Ovary (tissue), 9 donors: ENCODE results near the gene TBC1D2. TPM values are rescaled to one million over a fixed set of nuclear protein-coding genes. Genes with fewer than 3 reads are reported as not detected.

Source experiments
- DNase-seq, 5 donors: peaks; one replicate each; pipeline ENCODE4 v3.0.0-alpha.2; 2019 to 2020
- H3K27ac ChIP-seq, 2 donors: fragments of 200-600 bp; one replicate each; pipeline versions ENCODE4 v1.5.1 to v1.8.0; 2019 to 2022
- H3K27me3 ChIP-seq: fragments of 200-600 bp; one replicate; pipeline ENCODE4 v1.8.0; 2022
- H3K36me3 ChIP-seq: fragments of 200-600 bp; sonication (generic); one replicate; pipeline ENCODE4 v1.5.1; 2019
- H3K4me1 ChIP-seq: one replicate; pipeline ENCODE4 v1.8.1; 2013; ENCODE audit warnings: mild to moderate bottlenecking, moderate library complexity; ENCODE audit not compliant: insufficient read depth
- H3K4me3 ChIP-seq: fragments of 200-600 bp; sonication (generic); one replicate; pipeline ENCODE4 v1.5.1; 2017
- H3K9me3 ChIP-seq, 2 donors: fragments of 200-600 bp in 1 of 2; sonication (generic) in 1 of 2; one replicate each; pipeline versions ENCODE4 v1.5.1 to v1.8.1; 2013 to 2019; ENCODE audit warnings: mild to moderate bottlenecking in 1 of 2, moderate library complexity in 1 of 2
- EP300 ChIP-seq: sonication (generic); formaldehyde crosslinking; IDR thresholded peaks from one replicate; pipeline ENCODE4 v1.6.1; 2017; ENCODE audit warnings: antibody characterized with exemption
- POLR2A ChIP-seq: fragments of 450-650 bp; IDR thresholded peaks from one replicate; pipeline ENCODE4 v1.6.1; 2017; ENCODE audit warnings: antibody characterized with exemption, mild to moderate bottlenecking, moderate library complexity
- WGBS, 3 donors: extraction: QIAGEN DNeasy Blood & Tissue Kit in 1 of 3; methylation state at CpG; one replicate each; pipeline versions ENCODE4 v1.1.5 to v1.1.7; 2013 to 2017; 5-methylcytosine and 5-hydroxymethylcytosine counted together
- intact Hi-C, 4 donors: fragments of 100-400 bp; cut with DNase I; formaldehyde crosslinking; loops; one replicate each; pipeline versions ENCODE4 v1.11.0 to v1.15.1; 2022 to 2023
- polyA plus RNA-seq, 2 donors: library from polyadenylated mRNA; stranded (reverse); fragments of 200-250 nt in 1 of 2; fragments of 350-450 nt in 1 of 2; fragmentation: Illumina TruSeq in 1 of 2; extraction: RNeasy Lipid Tissue Mini Kit (QIAGEN cat#74804) in 1 of 2; gene quantifications; one replicate each; pipeline ENCODE4 v1.2.3, GENCODE V29; 2013 to 2014
- total RNA-seq, 7 donors: library from RNA; depleted of rRNA in 2 of 7; stranded (reverse); fragments of >200 nt in 2 of 7; fragmentation: NEBNext Ultra II Directional in 3 of 7; extraction: Animal tissue kit (Norgen Biotek cat#: 25700) in 3 of 7; gene quantifications; one replicate each; pipeline versions ENCODE4 v1.1.0 to v1.2.4, GENCODE V29; 2016 to 2023
- TF ChIP-seq, protein P1 (sequence below), 3 donors: fragments of 450-650 bp in 2 of 3; fragments of 200-600 bp in 1 of 3; IDR thresholded peaks; one replicate each; pipeline versions ENCODE4 v1.5.1 to v1.8.0; 2016 to 2022; ENCODE audit warnings: antibody characterized with exemption in 3 of 3, mild to moderate bottlenecking in 1 of 3
- donor health status: DM: no; HTN: no; CAD: no; lungs with moderate emphysema.
- donor health status: DM: no; HTN: no; CAD: no.
- donor health status: Bipolar disorder and iron deficiency.
- donor health status: DM: yes; HTN: yes; CAD: no.
- donor health status: DM: no; HTN: no; CAD: no.
- donor health status: DM: yes; HTN: yes; CAD: no.

Gene TBC1D2
- total and polyA plus RNA-seq, 9 donors = 1.7 to 11.3 (median 4.4) TPM

GRCh38 chr9:98204692-98205091 lies 50.8 kb downstream of the TBC1D2 start:
- TF ChIP-seq EP300 (no peak), POLR2A (no peak)
- TF ChIP-seq, protein P1, sequence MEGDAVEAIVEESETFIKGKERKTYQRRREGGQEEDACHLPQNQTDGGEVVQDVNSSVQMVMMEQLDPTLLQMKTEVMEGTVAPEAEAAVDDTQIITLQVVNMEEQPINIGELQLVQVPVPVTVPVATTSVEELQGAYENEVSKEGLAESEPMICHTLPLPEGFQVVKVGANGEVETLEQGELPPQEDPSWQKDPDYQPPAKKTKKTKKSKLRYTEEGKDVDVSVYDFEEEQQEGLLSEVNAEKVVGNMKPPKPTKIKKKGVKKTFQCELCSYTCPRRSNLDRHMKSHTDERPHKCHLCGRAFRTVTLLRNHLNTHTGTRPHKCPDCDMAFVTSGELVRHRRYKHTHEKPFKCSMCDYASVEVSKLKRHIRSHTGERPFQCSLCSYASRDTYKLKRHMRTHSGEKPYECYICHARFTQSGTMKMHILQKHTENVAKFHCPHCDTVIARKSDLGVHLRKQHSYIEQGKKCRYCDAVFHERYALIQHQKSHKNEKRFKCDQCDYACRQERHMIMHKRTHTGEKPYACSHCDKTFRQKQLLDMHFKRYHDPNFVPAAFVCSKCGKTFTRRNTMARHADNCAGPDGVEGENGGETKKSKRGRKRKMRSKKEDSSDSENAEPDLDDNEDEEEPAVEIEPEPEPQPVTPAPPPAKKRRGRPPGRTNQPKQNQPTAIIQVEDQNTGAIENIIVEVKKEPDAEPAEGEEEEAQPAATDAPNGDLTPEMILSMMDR (IDR thresholded peaks at IDR 0.05) = no peak
- Histone ChIP-seq H3K27ac (no peak overlapping the region), H3K27me3 (no peaks in the 10 kb centered on the region), H3K4me1 (no peaks in the 10 kb centered on the region), H3K36me3 (no peaks in the 10 kb centered on the region), H3K9me3 (no peaks in the 10 kb centered on the region), H3K4me3 (no peak overlapping the region)
- intact Hi-C loops = loop anchor here in 2 of 4 donors (5.0 to 10.0 kb wide), 3 partner anchors 48 to 570 kb away; partner anchors contain the start of gene TBC1D2 (in 1 of the 2)
- DNase-seq = no peak
- 36 to 45% (median 40%) methylated on average over 4 of the region's 4 CpGs for WGBS, 3 donors

- DNase-seq = no peak
- Histone ChIP-seq H3K27ac (no peak overlapping the region), H3K4me1 (no peaks in the 10 kb centered on the region), H3K27me3 (no peaks in the 10 kb centered on the region), H3K4me3 (no peak overlapping the region), H3K9me3 (no peaks in the 10 kb centered on the region), H3K36me3 (no peaks in the 10 kb centered on the region)
- intact Hi-C loops = loop anchor here in 2 of 4 donors (10.0 kb wide), 2 partner anchors 52 to 572 kb away; partner anchors contain the start of gene TBC1D2 (in 1 of the 2)
- WGBS, 3 donors = 77 to 89% (median 81%) methylated on average over 7 of the region's 7 CpGs
- TF ChIP-seq POLR2A (no peak), EP300 (no peak)
- TF ChIP-seq, protein P1 (IDR thresholded peaks at IDR 0.05) = no peak
Observed at GRCh38 chr9:98203153-98203552, 52.3 kb downstream of the TBC1D2 start.

DNA sequence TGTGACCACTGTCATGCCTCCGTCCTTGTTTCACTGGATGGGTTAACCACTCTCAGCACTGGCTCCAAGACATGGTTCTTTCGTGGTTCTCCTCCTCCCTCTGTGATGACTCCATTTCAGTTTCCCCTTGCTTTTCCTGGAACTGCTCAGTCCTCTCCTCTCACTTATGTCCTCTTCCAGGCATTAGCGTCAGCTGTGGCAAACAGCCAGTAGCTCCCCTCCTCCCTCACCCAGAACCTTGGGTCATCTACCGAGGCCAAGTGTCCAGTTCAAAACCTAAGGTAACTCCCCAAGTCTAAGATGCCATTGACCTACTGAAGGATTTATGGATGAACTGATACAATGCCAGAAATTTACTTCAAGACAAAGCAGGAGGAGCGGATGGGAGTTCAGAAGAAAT lies 53.2 kb downstream of the TBC1D2 start:
- Histone ChIP-seq H3K4me1 (no peaks in the 10 kb centered on the region), H3K4me3 (no peak overlapping the region), H3K27me3 (no peaks in the 10 kb centered on the region), H3K27ac (no peak overlapping the region), H3K9me3 (no peaks in the 10 kb centered on the region), H3K36me3 (no peaks in the 10 kb centered on the region)
- WGBS, 3 donors = 48 to 61% (median 59%) methylated on average over 5 of the region's 5 CpGs
- DNase-seq = no peak
- intact Hi-C loops = loop anchor here in 2 of 4 donors (10.0 kb wide), 2 partner anchors 53 to 573 kb away; partner anchors contain the start of gene TBC1D2 (in 1 of the 2)
- TF ChIP-seq, protein P1 (IDR thresholded peaks at IDR 0.05) = no peak
- no peak for TF ChIP-seq POLR2A
- no peak for TF ChIP-seq EP300

DNA sequence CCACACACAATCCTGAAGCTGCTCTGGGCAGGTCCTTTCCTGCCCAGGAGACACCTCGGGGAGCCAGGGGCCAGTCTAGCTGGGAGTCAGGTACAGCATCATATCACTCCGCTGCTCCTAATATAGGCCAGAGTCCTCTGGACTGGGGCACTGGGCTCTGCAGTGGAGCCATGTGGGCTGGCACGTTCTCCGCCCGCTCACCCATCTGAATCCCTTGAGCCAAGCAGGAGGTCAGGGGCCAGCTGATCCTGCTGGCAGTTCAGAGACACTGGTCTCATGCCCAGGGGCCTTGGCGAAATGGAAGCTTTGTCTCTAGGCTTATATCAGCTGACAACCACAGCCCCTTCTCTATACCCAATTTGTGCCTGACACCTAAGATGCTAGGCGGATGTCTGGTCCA lies 53.7 kb downstream of the TBC1D2 start:
- Histone ChIP-seq H3K4me1 (no peaks in the 10 kb centered on the region), H3K9me3 (no peaks in the 10 kb centered on the region), H3K4me3 (no peak overlapping the region), H3K27ac (no peak overlapping the region), H3K36me3 (no peaks in the 10 kb centered on the region), H3K27me3 (no peaks in the 10 kb centered on the region)
- TF ChIP-seq EP300 (no peak), POLR2A (no peak)
- TF ChIP-seq, protein P1 (IDR thresholded peaks at IDR 0.05) = no peak
- WGBS, 3 donors = 88 to 99% (median 89%) methylated on average over 4 to 7 of the region's 7 CpGs
- no peak for DNase-seq
- intact Hi-C loops = loop anchor here in 2 of 4 donors (10.0 kb wide), 2 partner anchors 53 to 573 kb away; partner anchors contain the start of gene TBC1D2 (in 1 of the 2)
